Lung microvascular endothelial cell (primary cell): Measurements from ENCODE around the gene LRRTM2. TPM values are rescaled to one million over a fixed set of nuclear protein-coding genes. Genes with fewer than 3 reads are reported as not detected.
"Not testable (repeated sequence)": the region's sequence is repeated elsewhere in the genome, so short reads cannot be mapped to it uniquely, and the experiment has no call there.

Experiments
- DNase-seq, 2 donors: peaks; one replicate each; pipeline versions ENCODE4 v3.0.0 to v3.0.0-alpha.2; 2010; ENCODE audit warnings: low read depth in 2 of 2
- total RNA-seq: library from RNA; depleted of rRNA; stranded (reverse); fragments of >200 nt; gene quantifications from 2 replicates; pipeline ENCODE4 v1.2.1, GENCODE V29; 2014

Gene LRRTM2
- total RNA-seq, 1 donor from 2014 or later: 0.40 TPM

DNA sequence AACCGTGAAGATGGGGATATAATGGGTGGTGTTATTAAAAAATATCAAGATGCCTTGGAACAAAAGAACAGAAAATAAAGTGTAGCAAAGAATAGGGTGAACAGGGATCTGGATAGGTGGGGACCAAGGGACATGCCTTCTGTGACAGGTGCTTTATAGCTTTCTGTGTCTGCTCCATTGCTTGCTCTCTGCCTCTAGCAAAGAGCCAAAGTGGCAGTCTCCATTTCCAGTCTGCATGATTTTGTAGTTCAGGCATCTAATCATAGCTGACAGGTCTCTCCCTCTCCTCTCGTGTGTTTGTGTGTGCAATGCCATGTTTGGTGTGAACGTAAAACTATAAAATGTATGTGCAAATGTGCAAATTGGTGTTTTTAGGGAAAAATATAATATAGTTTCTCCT is 35.0 kb downstream of the LRRTM2 start:
- no peak for DNase-seq

DNA sequence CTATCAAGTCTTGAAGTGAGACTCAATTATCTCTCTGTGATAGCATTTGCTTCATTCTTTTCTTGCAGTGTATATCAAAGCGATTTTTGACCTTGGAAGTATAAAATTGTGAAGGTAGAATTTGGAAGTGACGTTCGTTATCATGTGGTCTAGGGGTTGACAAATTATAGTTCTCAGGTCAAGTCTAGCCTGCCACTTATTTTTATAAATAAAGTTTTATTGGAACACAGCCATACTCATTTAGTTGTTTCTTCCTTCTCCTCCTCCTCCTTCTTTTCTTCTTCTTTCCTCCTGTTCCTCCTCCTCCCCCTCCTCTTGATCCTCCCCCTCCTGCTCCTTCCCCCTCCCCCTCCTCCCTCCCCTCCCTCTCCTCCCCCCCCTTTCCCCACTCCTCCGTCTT is 38.0 kb downstream of the LRRTM2 start:
- DNase-seq: no peak

DNA sequence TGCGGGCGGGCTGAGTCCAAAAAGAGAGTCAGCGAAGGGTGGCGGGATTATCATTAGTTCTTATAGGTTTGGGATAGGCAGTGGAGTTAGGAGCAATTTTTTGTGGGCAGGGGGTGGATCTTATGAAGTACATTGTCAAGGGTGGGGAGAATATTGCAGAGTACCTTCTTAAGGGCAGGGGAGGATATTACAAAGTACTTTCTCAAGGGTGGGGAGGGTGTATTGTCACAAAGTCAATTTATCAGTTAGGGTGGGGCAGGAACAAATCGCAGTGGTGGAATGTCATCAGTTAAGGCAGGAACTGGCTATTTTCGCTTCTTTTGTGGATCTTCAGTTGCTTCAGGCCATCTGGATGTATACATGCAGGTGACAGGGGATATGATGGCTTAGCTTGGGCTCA is 40.3 kb downstream of the LRRTM2 start:
- not testable (repeated sequence) for DNase-seq

DNA sequence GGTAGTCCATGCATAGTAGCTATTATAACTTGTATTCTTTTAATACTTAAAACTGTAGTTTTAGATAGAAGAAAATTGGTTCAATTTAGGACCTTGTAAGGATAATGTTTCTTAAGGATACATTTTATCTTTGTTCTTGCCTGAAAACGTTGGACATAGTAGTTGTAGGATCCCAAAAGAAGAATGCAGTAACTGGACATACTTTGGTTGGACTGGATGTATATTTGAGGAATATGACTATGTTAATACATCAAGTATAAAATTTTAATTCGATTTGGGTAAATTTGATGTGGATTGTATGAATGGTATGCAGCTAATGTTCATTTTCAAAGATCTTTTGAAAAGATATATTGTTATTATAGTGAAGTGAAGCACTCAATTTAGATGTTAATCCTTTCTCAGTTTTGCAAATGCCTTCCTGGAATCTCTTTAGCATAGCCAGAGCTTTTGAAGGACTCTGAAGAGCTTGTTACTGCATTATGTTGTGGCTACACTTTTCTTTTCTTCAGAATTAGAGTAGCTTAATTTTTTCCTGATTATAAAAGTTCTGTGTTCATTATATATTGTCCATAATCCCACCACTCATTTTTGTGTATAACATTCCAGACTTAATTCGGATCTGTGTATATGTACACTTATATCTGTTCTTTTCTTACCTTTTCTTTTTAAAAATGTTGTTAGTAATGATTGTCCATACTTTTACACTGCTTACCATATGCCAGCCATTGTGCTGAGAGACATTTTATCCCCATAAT is 41.2 kb downstream of the LRRTM2 start:
- no peak for DNase-seq

DNA sequence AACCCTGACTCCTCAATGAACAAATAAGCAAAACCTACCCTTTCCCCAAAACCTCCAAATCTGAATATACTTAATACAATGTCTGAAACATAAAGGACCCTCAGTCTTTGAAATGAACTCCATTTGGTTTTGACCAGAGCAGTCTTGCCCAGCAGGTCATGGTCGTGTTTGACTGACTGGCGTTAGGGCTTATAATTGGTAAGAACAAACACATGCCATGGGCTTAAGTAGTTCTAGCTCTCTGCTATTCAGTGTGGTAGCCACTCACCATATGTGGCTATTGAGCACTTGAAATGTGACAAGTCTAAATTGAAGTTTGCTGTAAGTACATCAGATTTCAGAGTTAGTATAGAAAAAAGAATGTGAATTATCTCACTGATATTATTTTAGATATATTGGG is 42.1 kb downstream of the LRRTM2 start:
- no peak for DNase-seq

DNA sequence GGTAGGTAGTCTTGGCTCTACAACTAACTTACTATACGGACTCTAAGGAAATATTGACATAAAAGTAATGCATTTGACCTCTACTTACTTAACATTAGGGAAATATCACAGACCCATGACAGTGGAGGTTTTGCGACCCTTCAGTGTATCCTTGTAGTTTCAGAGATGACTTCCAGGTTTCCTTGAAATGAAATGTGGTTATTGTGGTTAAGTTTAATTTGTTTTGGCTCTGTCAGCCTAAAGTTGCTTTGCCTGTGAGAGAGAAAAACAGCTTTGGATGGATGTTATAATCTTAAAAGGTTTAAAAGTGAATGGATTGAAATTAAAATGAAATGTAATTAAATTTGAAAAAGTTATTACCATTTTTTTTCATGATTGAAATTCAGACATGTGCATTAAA is 42.9 kb downstream of the LRRTM2 start:
- no peak for DNase-seq

DNA sequence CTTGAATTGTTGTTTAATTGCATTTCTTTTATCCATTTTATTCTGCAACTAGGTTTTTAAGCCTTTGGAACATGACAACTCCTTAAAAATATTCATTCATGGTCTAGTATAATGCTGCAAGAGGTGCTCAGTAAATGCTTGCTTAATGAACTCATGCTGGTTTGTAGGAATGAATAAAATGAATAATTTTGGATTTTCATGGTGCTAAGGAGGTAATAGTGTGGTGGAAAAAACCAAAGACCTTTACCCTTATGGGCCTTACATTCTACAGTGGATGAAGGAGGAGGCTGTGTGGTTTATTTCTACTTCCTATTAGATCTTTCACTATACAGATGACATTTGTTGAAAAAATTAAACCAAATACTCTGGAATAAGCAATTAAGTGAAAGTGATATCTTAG is 43.4 kb downstream of the LRRTM2 start:
- DNase-seq: no peak

DNA sequence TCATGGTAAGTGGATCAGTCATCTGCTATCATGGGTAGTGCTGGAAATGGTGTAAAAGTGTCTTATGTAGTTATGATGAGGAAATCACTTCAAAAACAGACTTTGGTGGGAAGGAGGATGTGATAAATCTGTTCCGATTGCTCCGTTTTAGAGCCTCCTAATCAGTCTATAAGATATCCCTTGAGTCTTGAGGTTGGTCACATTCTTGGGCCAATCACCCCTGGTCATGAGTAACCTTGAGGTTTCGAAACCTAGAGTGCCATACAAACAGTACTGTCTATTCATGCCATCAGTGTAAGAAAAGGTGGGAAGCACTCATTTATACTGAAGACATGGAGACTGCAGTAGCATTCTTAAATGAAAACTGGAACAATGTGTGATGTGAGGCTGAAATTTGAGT is 45.8 kb downstream of the LRRTM2 start:
- no peak for DNase-seq

DNA sequence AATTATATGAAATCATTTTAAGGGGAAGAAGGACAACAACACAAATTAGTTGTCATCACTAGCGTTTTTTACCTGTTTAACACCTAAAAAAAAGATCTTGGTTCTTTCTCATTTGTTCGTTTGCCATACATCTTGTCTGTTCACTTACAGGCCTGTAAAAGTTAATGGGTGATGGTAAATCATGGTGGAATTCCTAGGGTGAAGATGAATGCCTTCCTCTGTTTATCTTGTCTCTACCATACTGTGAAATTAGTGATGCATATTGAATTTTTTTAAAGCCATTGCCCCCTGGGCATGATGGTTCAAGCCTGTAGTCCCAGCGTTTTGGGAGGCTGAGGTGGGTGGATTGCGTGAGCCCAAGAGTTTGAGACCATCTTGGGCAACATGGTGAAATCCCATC is 46.6 kb downstream of the LRRTM2 start:
- no peak for DNase-seq

DNA sequence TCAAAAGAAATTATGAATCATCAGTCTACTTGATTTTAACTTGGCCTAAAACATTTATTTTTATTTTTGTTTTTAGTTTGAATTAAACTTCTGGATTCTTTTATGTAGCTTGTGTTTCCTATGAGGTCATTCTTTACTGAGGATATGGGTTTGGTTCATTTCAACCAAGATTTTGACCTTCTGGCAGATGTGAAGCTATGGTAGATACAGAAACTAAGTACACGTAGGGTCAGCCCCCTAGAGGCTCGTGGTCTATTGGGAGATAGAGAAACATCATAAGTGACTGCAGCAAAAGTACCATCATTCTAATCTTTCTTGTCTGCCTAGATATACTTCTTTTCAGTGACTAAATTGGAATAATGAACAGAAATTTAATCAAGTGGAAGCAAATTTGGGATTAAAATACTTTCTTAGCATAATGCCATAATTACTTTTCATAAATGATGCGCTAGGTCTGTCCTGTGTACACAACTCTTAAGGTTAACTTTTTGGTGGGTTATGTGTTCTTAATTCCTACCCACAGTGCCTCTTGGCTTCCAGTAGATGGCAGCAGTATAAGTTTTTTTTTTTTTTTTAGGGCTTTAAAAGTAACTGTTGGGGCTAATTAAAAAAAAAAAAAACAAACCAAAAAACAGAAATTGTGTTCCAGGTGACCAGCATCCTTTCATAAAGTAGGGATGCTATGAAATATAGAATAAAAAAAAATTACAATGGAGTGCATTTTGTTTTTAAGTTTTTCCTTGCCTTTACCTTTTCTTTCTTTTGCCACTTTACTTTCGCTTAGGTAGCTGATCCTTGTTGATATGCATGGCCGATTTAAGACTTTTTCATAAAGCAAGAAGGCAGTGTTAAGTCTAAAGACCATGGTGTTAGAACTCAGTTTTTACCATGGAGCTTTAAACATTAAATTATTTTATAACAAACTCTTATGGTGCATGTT is 49.9 kb downstream of the LRRTM2 start:
- DNase-seq: peak; percentile 40 to 62

DNA sequence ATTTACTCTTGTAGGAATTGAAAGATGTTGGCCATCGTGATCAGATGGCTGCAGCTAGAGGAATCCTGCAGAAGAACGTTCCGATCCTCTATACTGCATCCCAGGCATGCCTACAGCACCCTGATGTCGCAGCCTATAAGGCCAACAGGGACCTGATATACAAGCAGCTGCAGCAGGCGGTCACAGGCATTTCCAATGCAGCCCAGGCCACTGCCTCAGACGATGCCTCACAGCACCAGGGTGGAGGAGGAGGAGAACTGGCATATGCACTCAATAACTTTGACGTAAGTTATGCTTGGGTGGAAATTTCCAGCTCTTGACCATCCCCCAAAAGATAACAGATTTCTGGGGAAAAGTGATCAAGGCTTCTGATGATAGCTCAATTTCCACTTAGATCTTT is 50.6 kb downstream of the LRRTM2 start:
- DNase-seq: peak in 1 of 2 donors; percentile 48

DNA sequence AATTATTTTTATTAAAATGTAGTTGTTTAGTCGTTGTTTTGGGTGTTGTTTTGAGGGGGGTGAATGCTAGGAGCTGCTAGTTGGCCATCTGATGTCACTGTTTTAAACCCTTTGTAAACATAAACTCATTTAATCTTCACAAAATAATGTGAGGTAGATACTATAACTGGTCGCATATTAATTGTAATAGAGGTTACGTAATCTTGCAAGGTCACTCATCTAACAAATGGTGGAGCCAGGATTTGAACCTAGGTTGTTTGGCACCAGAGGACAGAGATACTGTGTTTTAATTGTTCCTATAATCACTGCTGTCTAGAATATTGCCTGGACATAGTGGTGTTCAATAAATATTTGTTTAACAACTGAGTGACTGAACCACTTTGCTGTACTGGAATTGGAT is 54.4 kb downstream of the LRRTM2 start:
- no peak for DNase-seq

DNA sequence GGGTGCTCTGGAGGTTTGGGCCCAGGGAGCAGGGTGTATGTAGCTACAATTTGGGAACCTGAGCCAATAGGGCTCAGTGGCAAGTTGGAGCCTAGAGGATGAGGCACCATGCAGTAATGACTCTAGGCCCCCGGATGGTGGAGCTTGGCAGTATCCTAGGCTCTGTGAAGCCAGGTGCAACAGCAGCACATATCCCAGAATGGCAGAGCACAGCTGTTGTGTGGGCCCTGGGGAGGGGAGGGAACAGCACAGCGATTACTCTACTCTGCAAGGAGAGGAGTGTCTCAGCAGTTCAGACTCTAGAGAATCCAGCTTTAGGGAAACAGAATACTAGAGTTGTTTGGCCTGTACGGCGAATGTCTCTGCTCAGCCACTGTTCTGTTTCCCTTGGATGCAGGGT is 56.1 kb downstream of the LRRTM2 start:
- no peak for DNase-seq

Other genes with a start within 250 kb of the LRRTM2 start
- gene CTNNA1, start 121.9 kb downstream of the LRRTM2 start, total RNA-seq: 479 and 529 TPM in 2 replicates